Measurements from ENCODE around the gene SPEN. TPM values are rescaled to one million over a fixed set of nuclear protein-coding genes. Genes with fewer than 3 reads are reported as not detected.

SPEN gene
- total RNA-seq, 1 donor = 94.9 TPM

DNA sequence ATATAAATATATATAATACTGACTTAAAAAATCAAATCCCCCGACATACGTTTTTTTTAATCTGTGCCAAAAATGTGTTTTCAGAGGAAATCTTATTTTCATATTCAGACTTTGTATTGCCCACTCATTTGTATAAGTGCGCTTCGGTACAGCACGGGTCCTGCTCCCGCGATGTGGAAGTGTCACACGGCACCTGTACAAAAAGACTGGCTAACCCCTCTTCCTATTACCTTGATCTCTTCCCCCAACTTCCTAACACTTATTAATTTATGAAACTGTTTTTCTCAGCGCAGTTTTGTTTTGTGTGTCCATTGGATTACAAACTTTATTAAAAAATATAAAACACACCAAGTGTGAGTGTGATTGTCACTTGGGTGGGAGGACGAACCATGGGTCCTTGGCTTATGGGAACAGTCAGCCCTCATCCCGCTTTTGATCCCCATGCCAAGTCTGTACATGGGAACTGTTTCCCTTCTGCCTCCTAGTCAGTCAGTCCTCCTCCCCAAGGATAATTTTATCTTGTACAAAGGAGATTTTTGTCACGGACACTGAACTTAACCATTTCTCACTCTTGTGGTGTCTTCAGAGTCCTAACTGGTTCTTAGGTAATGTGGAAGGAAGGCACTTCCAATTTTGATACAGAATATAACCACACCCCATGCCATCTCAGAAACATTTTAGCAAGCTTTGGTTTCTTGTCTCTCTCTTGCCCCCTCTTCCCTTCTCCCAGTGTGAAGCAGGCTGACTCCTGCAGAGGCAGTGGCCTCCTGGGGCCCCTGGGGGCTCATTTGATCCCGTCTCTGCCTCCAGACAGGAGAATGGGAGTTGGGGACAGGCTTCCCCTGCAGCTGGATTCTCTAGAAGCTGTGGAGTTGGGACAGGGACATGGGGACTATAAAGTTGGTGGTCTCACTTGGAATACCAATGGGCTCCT lies 92.9 kb downstream of the SPEN start:
- Histone ChIP-seq H3K27me3 (ENCODE audit: insufficient read depth, low read length) (no peaks in the 10 kb centered on the region), H3K9me3 (ENCODE audit: low read depth, low read length) (no peaks in the 10 kb centered on the region)

DNA sequence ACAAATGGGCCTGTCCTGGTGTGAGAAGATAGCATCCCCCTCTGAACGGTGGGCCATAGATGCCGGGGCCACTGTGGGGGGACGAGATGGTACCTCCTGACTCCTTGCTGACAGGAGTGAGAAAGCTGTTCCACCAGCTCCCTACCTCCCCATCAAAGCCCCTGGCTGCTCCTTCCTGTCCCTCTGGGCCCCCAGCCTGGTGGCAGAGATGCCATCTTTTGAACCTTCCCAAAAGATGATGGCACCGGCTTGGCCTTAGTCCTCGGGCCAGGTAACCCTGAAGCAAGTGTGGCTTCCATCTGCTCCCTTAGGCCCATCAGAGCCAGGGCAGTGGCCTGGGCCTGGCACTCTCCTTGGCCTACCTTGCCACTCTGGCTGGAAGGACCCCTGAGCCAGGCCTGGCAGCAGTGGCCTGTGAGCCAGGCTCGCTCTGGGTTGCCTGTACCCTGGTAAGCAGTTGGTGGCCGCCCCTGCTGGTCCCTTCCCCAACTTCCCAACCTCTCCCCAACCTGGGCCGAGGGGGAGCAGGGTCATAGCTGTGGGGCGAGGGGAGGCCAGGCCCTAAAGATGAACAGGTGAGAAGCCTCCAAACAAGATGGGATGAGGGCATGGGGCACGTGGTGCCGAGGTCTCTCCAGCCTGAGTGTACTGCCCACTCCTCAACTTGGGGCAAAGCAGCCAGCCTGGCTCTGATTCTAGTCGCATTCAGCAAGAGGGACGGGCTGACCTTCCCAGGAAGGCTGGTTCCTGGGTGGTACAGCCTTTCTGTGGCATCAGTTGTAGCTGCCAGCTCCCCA lies 93.7 kb downstream of the SPEN start:
- no peak overlapping the region for H3K4me3 ChIP-seq (ENCODE audit: low read length)
- no peaks in the 10 kb centered on the region for H3K9me3 ChIP-seq (ENCODE audit: low read depth, low read length)
- H3K27me3 ChIP-seq (ENCODE audit: insufficient read depth, low read length) = no peaks in the 10 kb centered on the region
- H3K4me1 ChIP-seq (ENCODE audit: insufficient read depth, low read length) = no peaks in the 10 kb centered on the region

More for the DNA sequence above, 92.9 kb downstream of the SPEN start:
- Histone ChIP-seq H3K4me1 (ENCODE audit: insufficient read depth, low read length) (no peaks in the 10 kb centered on the region), H3K4me3 (ENCODE audit: low read length) (no peak overlapping the region)

- Histone ChIP-seq H3K9me3 (ENCODE audit: low read depth, low read length) (no peaks in the 10 kb centered on the region), H3K4me3 (ENCODE audit: low read length) (no peak overlapping the region), H3K27me3 (ENCODE audit: insufficient read depth, low read length) (no peaks in the 10 kb centered on the region), H3K4me1 (ENCODE audit: insufficient read depth, low read length) (no peaks in the 10 kb centered on the region)
Measured at GRCh38 chr1:15941899-15942660, 94.6 kb downstream of the SPEN start.

GRCh38 chr1:15942661-15943327 lies 95.3 kb downstream of the SPEN start:
- H3K4me3 ChIP-seq (ENCODE audit: low read length) = no peak overlapping the region
- H3K9me3 ChIP-seq (ENCODE audit: low read depth, low read length) = no peaks in the 10 kb centered on the region
- H3K4me1 ChIP-seq (ENCODE audit: insufficient read depth, low read length) = peaks cover 6% of the 10 kb centered on the region
- H3K27me3 ChIP-seq (ENCODE audit: insufficient read depth, low read length) = no peaks in the 10 kb centered on the region

- Histone ChIP-seq H3K9me3 (ENCODE audit: low read depth, low read length) (no peaks in the 10 kb centered on the region), H3K4me3 (ENCODE audit: low read length) (no peak overlapping the region), H3K27me3 (ENCODE audit: insufficient read depth, low read length) (no peaks in the 10 kb centered on the region), H3K4me1 (ENCODE audit: insufficient read depth, low read length) (peaks cover 12% of the 10 kb centered on the region)
Measured at GRCh38 chr1:15943328-15943991, 96.0 kb downstream of the SPEN start.

DNA sequence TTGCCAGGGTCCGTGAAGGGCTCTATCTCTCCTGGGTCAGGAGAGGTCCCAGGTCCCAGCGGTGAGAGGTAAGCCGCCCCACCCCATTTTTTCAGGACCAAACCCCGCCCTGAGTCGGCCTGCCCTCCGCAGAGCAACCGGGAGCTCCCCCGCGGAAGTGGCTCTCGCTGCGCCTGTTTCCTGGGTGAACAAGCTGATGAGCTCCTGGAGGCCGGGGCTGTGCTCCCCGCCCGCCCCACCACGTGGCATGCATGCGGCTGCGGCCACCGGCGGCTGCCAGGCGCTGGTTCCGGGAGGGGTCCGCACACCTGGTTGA lies 96.4 kb downstream of the SPEN start:
- Histone ChIP-seq H3K9me3 (ENCODE audit: low read depth, low read length) (no peaks in the 10 kb centered on the region), H3K4me3 (ENCODE audit: low read length) (no peak overlapping the region), H3K27me3 (ENCODE audit: insufficient read depth, low read length) (no peaks in the 10 kb centered on the region), H3K4me1 (ENCODE audit: insufficient read depth, low read length) (peaks cover 17% of the 10 kb centered on the region)

GRCh38 chr1:15944308-15945010 lies 97.0 kb downstream of the SPEN start:
- peaks cover 22% of the 10 kb centered on the region for H3K4me1 ChIP-seq (ENCODE audit: insufficient read depth, low read length)
- no peak overlapping the region for H3K4me3 ChIP-seq (ENCODE audit: low read length)
- no peaks in the 10 kb centered on the region for H3K27me3 ChIP-seq (ENCODE audit: insufficient read depth, low read length)
- H3K9me3 ChIP-seq (ENCODE audit: low read depth, low read length) = no peaks in the 10 kb centered on the region

- H3K4me3 ChIP-seq (ENCODE audit: low read length) = no peak overlapping the region
- H3K4me1 ChIP-seq (ENCODE audit: insufficient read depth, low read length) = peaks cover 30% of the 10 kb centered on the region
- no peaks in the 10 kb centered on the region for H3K27me3 ChIP-seq (ENCODE audit: insufficient read depth, low read length)
- H3K9me3 ChIP-seq (ENCODE audit: low read depth, low read length) = no peaks in the 10 kb centered on the region
Measured at GRCh38 chr1:15945011-15945831, 97.7 kb downstream of the SPEN start.

GRCh38 chr1:15945832-15946448 lies 98.4 kb downstream of the SPEN start:
- Histone ChIP-seq H3K9me3 (ENCODE audit: low read depth, low read length) (no peaks in the 10 kb centered on the region), H3K4me1 (ENCODE audit: insufficient read depth, low read length) (peaks cover 37% of the 10 kb centered on the region), H3K27me3 (ENCODE audit: insufficient read depth, low read length) (no peaks in the 10 kb centered on the region), H3K4me3 (ENCODE audit: low read length) (no peak overlapping the region)

- no peaks in the 10 kb centered on the region for H3K9me3 ChIP-seq (ENCODE audit: low read depth, low read length)
- no peaks in the 10 kb centered on the region for H3K27me3 ChIP-seq (ENCODE audit: insufficient read depth, low read length)
- no peak overlapping the region for H3K4me3 ChIP-seq (ENCODE audit: low read length)
- H3K4me1 ChIP-seq (ENCODE audit: insufficient read depth, low read length) = peaks cover 46% of the 10 kb centered on the region
Measured at GRCh38 chr1:15946571-15947381, 99.3 kb downstream of the SPEN start.

DNA sequence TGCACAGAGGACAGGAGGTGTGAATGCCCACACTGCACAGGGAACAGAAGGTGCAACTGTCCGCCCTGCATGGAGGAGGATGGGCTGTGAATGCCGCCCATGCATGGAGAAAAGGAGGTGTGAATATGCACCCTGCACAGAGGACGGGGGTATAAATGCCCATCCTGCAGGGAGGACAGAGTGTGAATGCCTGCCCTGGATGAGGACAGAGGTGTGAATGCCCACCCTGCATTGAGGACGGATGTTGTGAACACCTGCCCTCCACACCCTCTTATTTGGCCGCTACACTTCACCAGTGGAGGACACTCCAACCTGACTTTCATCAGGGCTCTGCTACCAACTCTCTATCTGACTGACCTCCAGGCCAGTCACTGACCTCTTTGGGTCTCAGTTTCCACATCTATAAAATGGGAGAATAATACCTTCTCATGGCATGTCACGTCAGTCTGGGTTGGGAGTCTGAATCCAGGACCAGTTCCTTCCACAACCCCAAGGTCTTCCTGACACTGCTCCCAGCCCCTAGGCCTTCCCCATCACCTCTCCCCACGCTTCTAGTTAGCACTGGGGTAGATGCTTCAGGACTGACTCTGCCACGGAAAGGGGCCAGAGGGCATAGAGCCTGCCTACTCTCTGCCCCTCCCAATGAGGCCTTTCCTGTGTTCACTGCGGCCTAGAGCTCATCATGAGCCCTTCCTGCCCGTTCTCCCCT lies 100.0 kb downstream of the SPEN start:
- Histone ChIP-seq H3K27me3 (ENCODE audit: insufficient read depth, low read length) (no peaks in the 10 kb centered on the region), H3K4me1 (ENCODE audit: insufficient read depth, low read length) (peaks cover 53% of the 10 kb centered on the region), H3K9me3 (ENCODE audit: low read depth, low read length) (no peaks in the 10 kb centered on the region), H3K4me3 (ENCODE audit: low read length) (no peak overlapping the region)
